H9 (cell line): ENCODE results near the gene RTP3. TPM values are rescaled to one million over a fixed set of nuclear protein-coding genes. Genes with fewer than 3 reads are reported as not detected.
A peak's percentile ranks its signal among the peaks of the same experiment; 100 is the strongest.

Experiments used
- DNase-seq: peaks from one replicate; pipeline ENCODE4 v3.0.0-alpha.2; 2017
- H2AFZ ChIP-seq: one replicate; pipeline ENCODE4 v1.6.1; 2013; ENCODE audit warnings: mild to moderate bottlenecking, low read length, control low read depth, moderate library complexity
- H2AK5ac ChIP-seq: 2 replicates; pipeline ENCODE4 v1.6.1; 2013; ENCODE audit warnings: low read length, control low read depth, mixed read lengths; ENCODE audit not compliant: insufficient read length
- H2BK120ac ChIP-seq: one replicate; pipeline ENCODE4 v1.6.1; 2013; ENCODE audit warnings: low read depth, mild to moderate bottlenecking, low read length, control low read depth, inconsistent platforms; ENCODE audit not compliant: poor library complexity, severe bottlenecking
- H2BK12ac ChIP-seq: 2 replicates; pipeline ENCODE4 v1.6.1; 2013; ENCODE audit warnings: low read length, control low read depth, mixed read lengths, low read depth; ENCODE audit not compliant: insufficient read length
- H2BK15ac ChIP-seq: 2 replicates; pipeline ENCODE4 v1.6.1; 2013; ENCODE audit warnings: low read depth, low read length, control low read depth
- H2BK20ac ChIP-seq: one replicate; pipeline ENCODE4 v1.6.1; 2013; ENCODE audit warnings: low read depth, mild to moderate bottlenecking, low read length, control low read depth, inconsistent platforms; ENCODE audit not compliant: poor library complexity, severe bottlenecking
- H2BK5ac ChIP-seq: 2 replicates; pipeline ENCODE4 v1.6.1; 2013; ENCODE audit warnings: low read length, control low read depth, mixed read lengths; ENCODE audit not compliant: insufficient read length
- H3K14ac ChIP-seq: 2 replicates; pipeline ENCODE4 v1.6.1; 2013; ENCODE audit warnings: low read length, control low read depth; ENCODE audit not compliant: insufficient read depth
- H3K18ac ChIP-seq: 2 replicates; pipeline ENCODE4 v1.6.1; 2013; ENCODE audit warnings: low read depth, mild to moderate bottlenecking, mixed read lengths, low read length, control low read depth; ENCODE audit not compliant: insufficient read length
- H3K23ac ChIP-seq: 2 replicates; pipeline ENCODE4 v1.6.1; 2013; ENCODE audit warnings: low read length, control low read depth, mixed read lengths, low read depth; ENCODE audit not compliant: insufficient read length
- H3K23me2 ChIP-seq: 2 replicates; pipeline ENCODE4 v1.6.1; 2013; ENCODE audit warnings: low read depth, mild to moderate bottlenecking, mixed read lengths, low read length, control low read depth; ENCODE audit not compliant: insufficient read length, poor library complexity, severe bottlenecking
- H3K27ac ChIP-seq: 2 replicates; pipeline ENCODE4 v1.5.1; 2013; ENCODE audit warnings: low read length, control low read depth, mixed read lengths, low read depth; ENCODE audit not compliant: insufficient read length
- H3K27me3 ChIP-seq: 2 replicates; pipeline ENCODE4 v1.6.1; 2013; ENCODE audit warnings: low read length, control low read depth, inconsistent platforms; ENCODE audit not compliant: insufficient read depth
- H3K4ac ChIP-seq: 2 replicates; pipeline ENCODE4 v1.6.1; 2013; ENCODE audit warnings: low read depth, mild to moderate bottlenecking, control low read depth, inconsistent platforms, low read length, moderate library complexity
- H3K4me1 ChIP-seq: 2 replicates; pipeline ENCODE4 v1.6.1; 2013; ENCODE audit warnings: low read length, control low read depth, inconsistent platforms; ENCODE audit not compliant: insufficient read depth
- H3K4me2 ChIP-seq: 2 replicates; pipeline ENCODE4 v1.6.1; 2013; ENCODE audit warnings: low read length, control low read depth, mixed read lengths; ENCODE audit not compliant: insufficient read length, insufficient read depth
- H3K56ac ChIP-seq: 2 replicates; pipeline ENCODE4 v1.6.1; 2013; ENCODE audit warnings: low read depth, mild to moderate bottlenecking, mixed read lengths, low read length, control low read depth; ENCODE audit not compliant: insufficient read length
- H3K79me1 ChIP-seq: 2 replicates; pipeline ENCODE4 v1.6.1; 2013; ENCODE audit warnings: low read depth, mild to moderate bottlenecking, moderate library complexity, low read length, control low read depth, inconsistent platforms; ENCODE audit not compliant: insufficient read depth, poor library complexity, severe bottlenecking
- H3K79me2 ChIP-seq: 2 replicates; pipeline ENCODE4 v1.6.1; 2013; ENCODE audit warnings: low read length, control low read depth, inconsistent platforms; ENCODE audit not compliant: insufficient read depth
- H3K9ac ChIP-seq: 2 replicates; pipeline ENCODE4 v1.6.1; 2013; ENCODE audit warnings: low read length, control low read depth, mixed read lengths; ENCODE audit not compliant: insufficient read length; ENCODE audit errors: extremely low read depth
- H3K9me3 ChIP-seq: one replicate; pipeline ENCODE4 v1.6.1; 2013; ENCODE audit warnings: low read depth, low read length, inconsistent platforms; ENCODE audit not compliant: control insufficient read depth
- H3T11ph ChIP-seq: one replicate; pipeline ENCODE4 v1.6.1; 2013; ENCODE audit warnings: mild to moderate bottlenecking, low read length, control low read depth, inconsistent platforms
- H4K20me1 ChIP-seq: one replicate; pipeline ENCODE4 v1.6.1; 2013; ENCODE audit not compliant: control insufficient read depth, insufficient read length, insufficient read depth
- H4K5ac ChIP-seq: 2 replicates; pipeline ENCODE4 v1.6.1; 2013; ENCODE audit warnings: low read depth, mild to moderate bottlenecking, mixed read lengths, low read length, control low read depth; ENCODE audit not compliant: insufficient read length
- H4K8ac ChIP-seq: replicated peaks from 2 replicates; pipeline ENCODE4 v1.6.1; 2013; ENCODE audit warnings: low read length, control low read depth, mixed read lengths, low read depth; ENCODE audit not compliant: insufficient read length
- H4K91ac ChIP-seq: 2 replicates; pipeline ENCODE4 v1.6.1; 2013; ENCODE audit warnings: low read depth, mild to moderate bottlenecking, moderate library complexity, mixed read lengths, low read length, control low read depth; ENCODE audit not compliant: insufficient read length
- H3K27ac Mint-ChIP-seq, 3 experiments: 2 replicates in 2 of 3; 3 replicates in 1 of 3; pipeline ENCODE4 v1.8.0; 2020 to 2021; ENCODE audit warnings: mixed read lengths in 3 of 3, mild to moderate bottlenecking in 1 of 3, moderate library complexity in 1 of 3
- H3K27me3 Mint-ChIP-seq: 2 replicates; pipeline ENCODE4 v1.8.0; 2021; ENCODE audit warnings: low read depth, mild to moderate bottlenecking, moderate library complexity, mixed read lengths
- H3K36me3 Mint-ChIP-seq, 3 experiments: 2 replicates in 2 of 3; 3 replicates in 1 of 3; pipeline ENCODE4 v1.8.0; 2020 to 2021; ENCODE audit warnings: low read depth in 3 of 3, mixed read lengths in 3 of 3; ENCODE audit not compliant: insufficient read depth in 1 of 3
- H3K4me1 Mint-ChIP-seq, 2 experiments: 2 replicates each; pipeline ENCODE4 v1.8.0; 2020; ENCODE audit warnings: mixed read lengths in 2 of 2
- H3K4me3 Mint-ChIP-seq, 2 experiments: 2 replicates in 1 of 2; 3 replicates in 1 of 2; pipeline ENCODE4 v1.8.0; 2020 to 2021; ENCODE audit warnings: mild to moderate bottlenecking in 2 of 2, mixed read lengths in 2 of 2, moderate library complexity in 1 of 2
- H3K9me3 Mint-ChIP-seq, 2 experiments: 2 replicates in 1 of 2; 3 replicates in 1 of 2; pipeline ENCODE4 v1.8.0; 2020; ENCODE audit warnings: mild to moderate bottlenecking in 2 of 2, mixed read lengths in 2 of 2, moderate library complexity in 1 of 2
- CTCF ChIP-seq: fragments of 200-600 bp; sonication (generic); conservative IDR thresholded peaks from 3 replicates; pipeline ENCODE4 v1.8.0; 2021; ENCODE audit warnings: antibody characterized with exemption, mild to moderate bottlenecking
- WGBS: extraction: QIAGEN DNeasy Blood & Tissue Kit; methylation state at CpG from one replicate; pipeline ENCODE4 v1.1.7; 2013; ENCODE audit warnings: missing lambda C conversion rate, low lambda C conversion rate, mixed read lengths; ENCODE audit not compliant: insufficient read length; ENCODE audit errors: extremely low coverage; 5-methylcytosine and 5-hydroxymethylcytosine counted together
- total RNA-seq: library from RNA; stranded (reverse); gene quantifications from 2 replicates; pipeline ENCODE4 v1.2.1, GENCODE V29; 2021

RTP3 gene
- total RNA-seq, 1 experiment from 2014 or later = not detected

DNA sequence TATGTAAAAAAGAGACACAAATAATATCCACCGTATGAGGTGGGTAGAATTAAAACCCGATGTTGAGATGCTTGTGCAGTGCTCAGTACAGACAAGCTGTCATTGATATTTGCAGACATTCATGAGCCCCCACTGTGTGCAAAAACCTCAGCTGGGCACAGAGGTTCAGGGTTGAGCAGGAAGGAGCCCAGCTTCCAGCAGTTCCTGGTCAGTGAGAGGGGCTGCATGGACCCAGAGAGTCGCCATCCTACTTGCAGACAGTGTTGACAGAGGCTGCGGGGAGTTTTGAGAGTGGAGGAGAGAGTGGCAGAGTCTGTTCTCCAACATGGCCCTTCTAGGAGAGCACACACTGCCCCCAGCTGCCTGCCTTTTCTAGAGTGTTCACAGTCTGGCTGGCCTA, 26.9 kb upstream of the RTP3 start:
- Histone ChIP-seq H4K91ac (no peak overlapping the region), H3K56ac (no peak overlapping the region), H4K20me1 (no peaks in the 10 kb centered on the region), H3K27ac (no peak overlapping the region), H3K79me1 (no peaks in the 10 kb centered on the region), H4K8ac (no peak overlapping the region), H3K27me3 (no peaks in the 10 kb centered on the region; the same call in 1 of the 2 replicates), H3K9ac (no peak overlapping the region), H3K4me2 (no peak overlapping the region), H3K4me1 (no peaks in the 10 kb centered on the region), H2BK120ac (no peak overlapping the region), H2BK15ac (no peak overlapping the region), H3K79me2 (no peaks in the 10 kb centered on the region), H3K23ac (no peak overlapping the region), H4K5ac (no peak overlapping the region), H3K9me3 (no peaks in the 10 kb centered on the region), H3K4ac (no peak overlapping the region), H2BK5ac (no peak overlapping the region), H2BK20ac (no peak overlapping the region), H3K14ac (no peak overlapping the region), H3T11ph (no peak overlapping the region), H2AK5ac (no peak overlapping the region), H3K18ac (no peak overlapping the region), H2AFZ (no peak overlapping the region), H3K23me2 (no peaks in the 10 kb centered on the region), H2BK12ac (no peak overlapping the region)
- H3K27ac Mint-ChIP-seq = no peak overlapping the region
- TF ChIP-seq CTCF = no peak
- peak; percentile 18 for DNase-seq
- no peak overlapping the region for H3K4me3 Mint-ChIP-seq
- WGBS = no CpG with 5 or more reads among the region's 4 CpGs
- 0 out of 4 replicates have a peak, but pooled peaks cover 0 to 4% of the 10 kb centered on the region in 2 experiments for H3K4me1 Mint-ChIP-seq
- H3K36me3 Mint-ChIP-seq = peaks cover 4 to 14% (median 6%) of the 10 kb centered on the region in 3 experiments; a peak in 6 of 7 replicates
- peaks cover 19% of the 10 kb centered on the region for H3K27me3 Mint-ChIP-seq
- peaks cover 10 to 12% of the 10 kb centered on the region in 2 experiments for H3K9me3 Mint-ChIP-seq
